Hepatocyte (in vitro differentiated cells): ENCODE measurements around the gene MRTFB. TPM values are rescaled to one million over a fixed set of nuclear protein-coding genes. Genes with fewer than 3 reads are reported as not detected.

Experiments
- DNase-seq: peaks from one replicate; pipeline ENCODE4 v3.0.0-alpha.2; 2016; ENCODE audit warnings: low spot score
- H2AFZ ChIP-seq: fragments of 200-600 bp; sonication (generic); 2 replicates; pipeline ENCODE4 v1.6.0; 2016; ENCODE audit warnings: antibody characterized with exemption, mild to moderate bottlenecking
- H3K27ac ChIP-seq: fragments of 200-600 bp; sonication (generic); 2 replicates; pipeline ENCODE4 v1.5.1; 2016; ENCODE audit warnings: mild to moderate bottlenecking
- H3K27me3 ChIP-seq: fragments of 200-600 bp; sonication (generic); 2 replicates; pipeline ENCODE4 v1.6.1; 2016
- H3K36me3 ChIP-seq: fragments of 200-600 bp; sonication (generic); replicated peaks from 2 replicates; pipeline ENCODE4 v1.5.1; 2016; ENCODE audit warnings: low read depth; ENCODE audit not compliant: insufficient read depth
- H3K4me1 ChIP-seq: fragments of 200-600 bp; sonication (generic); 2 replicates; pipeline ENCODE4 v1.5.1; 2016; ENCODE audit warnings: mild to moderate bottlenecking, moderate library complexity; ENCODE audit not compliant: insufficient read depth
- H3K4me2 ChIP-seq: fragments of 200-600 bp; sonication (generic); 2 replicates; pipeline ENCODE4 v1.6.0; 2016
- H3K4me3 ChIP-seq: fragments of 200-600 bp; sonication (generic); 2 replicates; pipeline ENCODE4 v1.5.1; 2016; ENCODE audit warnings: mild to moderate bottlenecking
- H3K79me2 ChIP-seq: fragments of 200-600 bp; sonication (generic); 2 replicates; pipeline ENCODE4 v1.6.0; 2017; ENCODE audit warnings: mild to moderate bottlenecking
- H3K9me2 ChIP-seq: fragments of 200-600 bp; sonication (generic); replicated peaks from 2 replicates; pipeline ENCODE4 v1.6.0; 2017; ENCODE audit warnings: mild to moderate bottlenecking; ENCODE audit not compliant: insufficient read depth
- H3K9me3 ChIP-seq: fragments of 200-600 bp; sonication (generic); 2 replicates; pipeline ENCODE4 v1.5.1; 2016; ENCODE audit warnings: low read depth, mild to moderate bottlenecking
- H4K20me1 ChIP-seq: fragments of 200-600 bp; sonication (generic); 2 replicates; pipeline ENCODE4 v1.6.0; 2016; ENCODE audit warnings: mild to moderate bottlenecking; ENCODE audit not compliant: insufficient read depth, poor library complexity, severe bottlenecking
- CTCF ChIP-seq: fragments of 200-600 bp; sonication (generic); IDR thresholded peaks from 2 replicates; pipeline ENCODE4 v1.5.1; 2016; ENCODE audit warnings: antibody characterized with exemption, mild to moderate bottlenecking; ENCODE audit not compliant: poor library complexity
- EZH2 ChIP-seq: fragments of 200-600 bp; sonication (generic); IDR thresholded peaks from 2 replicates; pipeline ENCODE4 v1.6.1; 2016; ENCODE audit warnings: antibody characterized with exemption, mild to moderate bottlenecking, borderline replicate concordance
- EZH2phosphoT487 ChIP-seq: fragments of 200-600 bp; sonication (generic); IDR thresholded peaks from one replicate; pipeline ENCODE4 v1.6.1; 2018; ENCODE audit warnings: antibody characterized with exemption, mild to moderate bottlenecking, low read depth, moderate library complexity; ENCODE audit not compliant: unreplicated experiment, severe bottlenecking
- WGBS: methylation state at CpG from one replicate; pipeline ENCODE4 v1.1.6; 2016; ENCODE audit warnings: low lambda C conversion rate; ENCODE audit errors: missing lambda C conversion rate; 5-methylcytosine and 5-hydroxymethylcytosine counted together
- polyA plus RNA-seq: library from polyadenylated mRNA; unstranded; fragments of >200 nt; fragmentation: Nextera tagmentation; extraction: Ambion mirVana; gene quantifications from 2 replicates; pipeline ENCODE4 v1.2.1, GENCODE V29; 2016
- total RNA-seq: library from RNA; depleted of rRNA; stranded (reverse); fragments of >200 nt; gene quantifications from 2 replicates; pipeline ENCODE4 v1.2.3, GENCODE V29; 2014

MRTFB gene
- total and polyA plus RNA-seq, 2 experiments from 2014 or later, result 10.9 to 27.9 TPM

- no peaks in the 10 kb centered on the region for H3K36me3 ChIP-seq
- H3K79me2 ChIP-seq, result peaks cover 27% of the 10 kb centered on the region
- no peak overlapping the region for H3K4me3 ChIP-seq
- no peak overlapping the region for H2AFZ ChIP-seq
- H3K4me2 ChIP-seq, result no peak overlapping the region
- H3K4me1 ChIP-seq, result peaks cover 7% of the 10 kb centered on the region
- no peaks in the 10 kb centered on the region for H3K27me3 ChIP-seq
- no peaks in the 10 kb centered on the region for H3K9me2 ChIP-seq
- TF ChIP-seq EZH2, result no peak
- no peak for TF ChIP-seq EZH2phosphoT487
- no peak for TF ChIP-seq CTCF
- no peaks in the 10 kb centered on the region for H3K9me3 ChIP-seq
- DNase-seq, result no peak
- H3K27ac ChIP-seq, result no peak overlapping the region
- H4K20me1 ChIP-seq, result peaks cover 4% of the 10 kb centered on the region
These were observed 126.9 kb downstream of the MRTFB start for GRCh38 chr16:14198012-14198411.

GRCh38 chr16:14198572-14198971 lies 127.5 kb downstream of the MRTFB start:
- Histone ChIP-seq H3K4me1 (peaks cover 7% of the 10 kb centered on the region), H2AFZ (no peak overlapping the region), H3K36me3 (no peaks in the 10 kb centered on the region), H4K20me1 (peaks cover 4% of the 10 kb centered on the region), H3K27me3 (no peaks in the 10 kb centered on the region), H3K4me3 (no peak overlapping the region), H3K9me3 (no peaks in the 10 kb centered on the region), H3K4me2 (no peak overlapping the region), H3K27ac (no peak overlapping the region), H3K79me2 (peaks cover 23% of the 10 kb centered on the region), H3K9me2 (no peaks in the 10 kb centered on the region)
- 86% methylated on average over 1 of the region's 1 CpG for WGBS
- DNase-seq, result no peak
- no peak for TF ChIP-seq EZH2phosphoT487
- TF ChIP-seq CTCF, result no peak
- TF ChIP-seq EZH2, result no peak

DNA sequence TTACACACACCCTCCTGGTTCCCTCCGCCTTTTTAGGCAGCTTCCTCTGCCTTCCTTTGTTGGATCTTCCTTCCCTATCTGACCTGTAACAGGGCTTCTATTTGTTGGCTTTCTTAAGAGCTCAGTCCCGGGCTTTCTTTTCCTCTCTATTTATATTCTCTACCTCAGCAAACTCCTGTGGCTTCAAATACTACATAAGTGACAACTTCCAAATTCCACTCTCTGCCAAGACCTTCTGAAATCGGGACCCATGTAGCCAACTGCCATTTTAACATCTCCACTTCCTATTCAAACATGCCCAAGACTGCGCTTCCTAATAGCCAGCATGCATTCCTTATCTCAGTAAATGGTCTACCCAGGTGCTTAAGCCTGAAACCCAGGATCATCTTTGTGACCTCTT lies 128.1 kb downstream of the MRTFB start:
- TF ChIP-seq EZH2, result no peak
- TF ChIP-seq EZH2phosphoT487, result no peak
- TF ChIP-seq CTCF, result no peak
- Histone ChIP-seq H3K27ac (no peak overlapping the region), H3K9me3 (no peaks in the 10 kb centered on the region), H3K27me3 (no peaks in the 10 kb centered on the region), H3K4me1 (peaks cover 7% of the 10 kb centered on the region), H2AFZ (no peak overlapping the region), H3K9me2 (no peaks in the 10 kb centered on the region), H3K4me2 (no peak overlapping the region), H3K36me3 (no peaks in the 10 kb centered on the region), H3K79me2 (peaks cover 22% of the 10 kb centered on the region), H3K4me3 (no peak overlapping the region), H4K20me1 (peaks cover 4% of the 10 kb centered on the region)
- 94% methylated on average over 4 of the region's 4 CpGs for WGBS
- no peak for DNase-seq

DNA sequence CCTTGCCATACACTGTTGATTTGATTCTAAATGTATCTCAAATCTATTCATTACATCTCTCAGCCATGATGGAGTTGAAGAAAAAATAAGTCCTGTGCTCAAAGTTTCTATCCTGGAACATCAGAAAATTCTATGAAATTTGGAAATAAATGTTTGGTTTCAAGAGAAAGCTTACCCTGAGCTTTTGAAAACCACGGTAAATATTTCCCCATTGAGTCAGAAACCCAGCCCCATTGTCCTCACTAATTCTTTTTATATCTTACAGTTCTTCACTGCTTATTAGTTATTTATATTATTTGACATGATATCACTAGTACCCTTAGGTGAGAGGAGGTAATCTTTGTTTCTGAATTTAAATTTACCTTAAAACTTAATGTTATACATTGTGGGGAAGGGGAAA lies 128.5 kb downstream of the MRTFB start:
- no peaks in the 10 kb centered on the region for H3K9me2 ChIP-seq
- H2AFZ ChIP-seq, result no peak overlapping the region
- H3K4me3 ChIP-seq, result no peak overlapping the region
- WGBS, result 96% methylated on average over 1 of the region's 1 CpG
- H3K4me1 ChIP-seq, result peaks cover 7% of the 10 kb centered on the region
- no peaks in the 10 kb centered on the region for H3K9me3 ChIP-seq
- no peak for DNase-seq
- peaks cover 25% of the 10 kb centered on the region for H3K79me2 ChIP-seq
- H3K27ac ChIP-seq, result no peak overlapping the region
- no peak overlapping the region for H3K4me2 ChIP-seq
- TF ChIP-seq EZH2phosphoT487 (no peak), CTCF (no peak), EZH2 (no peak)
- H3K36me3 ChIP-seq, result no peaks in the 10 kb centered on the region
- no peaks in the 10 kb centered on the region for H3K27me3 ChIP-seq
- H4K20me1 ChIP-seq, result peaks cover 4% of the 10 kb centered on the region
